ENCODE measurements around the gene SERPIND1. TPM values are rescaled to one million over a fixed set of nuclear protein-coding genes. Genes with fewer than 3 reads are reported as not detected.

Gene SERPIND1
- total and polyA plus RNA-seq, 2 experiments from 2014 or later, result 50.9 to 56.8 TPM

DNA sequence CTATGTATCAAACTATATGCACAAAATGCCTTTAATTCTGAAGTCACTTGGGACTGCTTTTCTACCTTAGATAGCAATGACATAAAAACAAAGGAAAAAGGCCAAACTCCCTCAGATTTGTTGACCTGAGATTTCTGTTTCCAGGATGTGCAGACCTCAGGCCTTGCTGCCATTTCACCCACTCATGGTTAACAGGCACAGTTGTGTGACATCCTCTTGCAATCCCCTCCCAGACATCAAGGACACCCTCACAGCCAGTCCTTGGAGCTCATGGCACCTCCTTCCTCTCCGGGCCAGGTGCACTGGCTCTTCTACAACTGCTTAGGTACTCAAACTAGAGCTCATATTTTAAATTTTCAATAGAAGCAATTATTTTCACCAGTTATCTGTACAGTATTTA, 37.3 kb downstream of the SERPIND1 start:
- Histone ChIP-seq H3K9me2 (replicated peaks; ENCODE audit: insufficient read depth) (no peaks in the 10 kb centered on the region), H3K4me3 (no peak overlapping the region), H3K9me3 (ENCODE audit: low read depth) (no peaks in the 10 kb centered on the region), H3K4me1 (ENCODE audit: insufficient read depth) (no peaks in the 10 kb centered on the region), H3K4me2 (no peak overlapping the region), H3K36me3 (replicated peaks; ENCODE audit: insufficient read depth, low read depth) (no peaks in the 10 kb centered on the region), H3K27ac (no peak overlapping the region), H4K20me1 (ENCODE audit: insufficient read depth, poor library complexity, severe bottlenecking) (no peaks in the 10 kb centered on the region), H3K27me3 (no peaks in the 10 kb centered on the region), H3K79me2 (no peaks in the 10 kb centered on the region), H2AFZ (no peak overlapping the region)
- TF ChIP-seq, protein P1, sequence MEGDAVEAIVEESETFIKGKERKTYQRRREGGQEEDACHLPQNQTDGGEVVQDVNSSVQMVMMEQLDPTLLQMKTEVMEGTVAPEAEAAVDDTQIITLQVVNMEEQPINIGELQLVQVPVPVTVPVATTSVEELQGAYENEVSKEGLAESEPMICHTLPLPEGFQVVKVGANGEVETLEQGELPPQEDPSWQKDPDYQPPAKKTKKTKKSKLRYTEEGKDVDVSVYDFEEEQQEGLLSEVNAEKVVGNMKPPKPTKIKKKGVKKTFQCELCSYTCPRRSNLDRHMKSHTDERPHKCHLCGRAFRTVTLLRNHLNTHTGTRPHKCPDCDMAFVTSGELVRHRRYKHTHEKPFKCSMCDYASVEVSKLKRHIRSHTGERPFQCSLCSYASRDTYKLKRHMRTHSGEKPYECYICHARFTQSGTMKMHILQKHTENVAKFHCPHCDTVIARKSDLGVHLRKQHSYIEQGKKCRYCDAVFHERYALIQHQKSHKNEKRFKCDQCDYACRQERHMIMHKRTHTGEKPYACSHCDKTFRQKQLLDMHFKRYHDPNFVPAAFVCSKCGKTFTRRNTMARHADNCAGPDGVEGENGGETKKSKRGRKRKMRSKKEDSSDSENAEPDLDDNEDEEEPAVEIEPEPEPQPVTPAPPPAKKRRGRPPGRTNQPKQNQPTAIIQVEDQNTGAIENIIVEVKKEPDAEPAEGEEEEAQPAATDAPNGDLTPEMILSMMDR (IDR thresholded peaks at IDR 0.05; ENCODE audit: poor library complexity), result no peak
- no peak for TF ChIP-seq EZH2phosphoT487 (IDR thresholded peaks at IDR 0.05; ENCODE audit: low read depth, severe bottlenecking, unreplicated experiment)
- no peak for TF ChIP-seq EZH2 (IDR thresholded peaks at IDR 0.05; ENCODE audit: borderline replicate concordance)
- no peak for DNase-seq (ENCODE audit: low spot score)
- 100% methylated on average over 1 of the region's 1 CpG for WGBS (ENCODE audit: low lambda C conversion rate, missing lambda C conversion rate)

GRCh38 chr22:20811971-20812660, 38.2 kb downstream of the SERPIND1 start:
- 100% methylated on average over 5 of the region's 5 CpGs for WGBS (ENCODE audit: low lambda C conversion rate, missing lambda C conversion rate)
- Histone ChIP-seq H3K9me2 (replicated peaks; ENCODE audit: insufficient read depth) (no peaks in the 10 kb centered on the region), H3K4me2 (no peak overlapping the region), H3K4me3 (no peak overlapping the region), H3K27me3 (no peaks in the 10 kb centered on the region), H2AFZ (no peak overlapping the region), H3K36me3 (replicated peaks; ENCODE audit: insufficient read depth, low read depth) (peaks cover 1% of the 10 kb centered on the region), H4K20me1 (ENCODE audit: insufficient read depth, poor library complexity, severe bottlenecking) (no peaks in the 10 kb centered on the region), H3K79me2 (no peaks in the 10 kb centered on the region), H3K27ac (no peak overlapping the region), H3K9me3 (ENCODE audit: low read depth) (no peaks in the 10 kb centered on the region), H3K4me1 (ENCODE audit: insufficient read depth) (no peaks in the 10 kb centered on the region)
- TF ChIP-seq EZH2phosphoT487 (IDR thresholded peaks at IDR 0.05; ENCODE audit: low read depth, severe bottlenecking, unreplicated experiment) (no peak), EZH2 (IDR thresholded peaks at IDR 0.05; ENCODE audit: borderline replicate concordance) (no peak)
- TF ChIP-seq, protein P1 (IDR thresholded peaks at IDR 0.05; ENCODE audit: poor library complexity), result no peak
- DNase-seq (ENCODE audit: low spot score), result no peak

GRCh38 chr22:20813056-20813455, 39.1 kb downstream of the SERPIND1 start:
- H3K9me2 ChIP-seq (replicated peaks; ENCODE audit: insufficient read depth), result no peaks in the 10 kb centered on the region
- DNase-seq (ENCODE audit: low spot score), result no peak
- no peaks in the 10 kb centered on the region for H3K27me3 ChIP-seq
- no peaks in the 10 kb centered on the region for H3K4me1 ChIP-seq (ENCODE audit: insufficient read depth)
- no peak overlapping the region for H3K4me3 ChIP-seq
- H3K9me3 ChIP-seq (ENCODE audit: low read depth), result no peaks in the 10 kb centered on the region
- no peak overlapping the region for H3K4me2 ChIP-seq
- H4K20me1 ChIP-seq (ENCODE audit: insufficient read depth, poor library complexity, severe bottlenecking), result no peaks in the 10 kb centered on the region
- over 99% methylated on average over 4 of the region's 4 CpGs for WGBS (ENCODE audit: low lambda C conversion rate, missing lambda C conversion rate)
- no peaks in the 10 kb centered on the region for H3K79me2 ChIP-seq
- H2AFZ ChIP-seq, result no peak overlapping the region
- no peak overlapping the region for H3K27ac ChIP-seq
- peaks cover 3% of the 10 kb centered on the region for H3K36me3 ChIP-seq (replicated peaks; ENCODE audit: insufficient read depth, low read depth)
- TF ChIP-seq, protein P1 (IDR thresholded peaks at IDR 0.05; ENCODE audit: poor library complexity), result no peak
- no peak for TF ChIP-seq EZH2phosphoT487 (IDR thresholded peaks at IDR 0.05; ENCODE audit: low read depth, severe bottlenecking, unreplicated experiment)
- TF ChIP-seq EZH2 (IDR thresholded peaks at IDR 0.05; ENCODE audit: borderline replicate concordance), result no peak
